HFFc6 (cell line): ENCODE results near the gene TTLL10. TPM values are rescaled to one million over a fixed set of nuclear protein-coding genes. Genes with fewer than 3 reads are reported as not detected.

Experiments used
- DNase-seq: peaks from one replicate; pipeline ENCODE4 v3.0.0-alpha.2; 2018
- H3K27ac Mint-ChIP-seq: 2 replicates; pipeline ENCODE4 v1.8.0; 2020; ENCODE audit warnings: mild to moderate bottlenecking, mixed read lengths
- H3K27me3 Mint-ChIP-seq: 2 replicates; pipeline ENCODE4 v1.8.0; 2021; ENCODE audit warnings: mild to moderate bottlenecking, moderate library complexity, mixed read lengths; ENCODE audit not compliant: insufficient read depth
- H3K36me3 Mint-ChIP-seq: 2 replicates; pipeline ENCODE4 v1.8.0; 2021; ENCODE audit warnings: low read depth, mixed read lengths
- H3K4me1 Mint-ChIP-seq: 2 replicates; pipeline ENCODE4 v1.8.0; 2020; ENCODE audit warnings: low read depth, mixed read lengths
- H3K4me3 Mint-ChIP-seq: 2 replicates; pipeline ENCODE4 v1.8.0; 2020; ENCODE audit warnings: mild to moderate bottlenecking, moderate library complexity, mixed read lengths
- H3K9me3 Mint-ChIP-seq: 2 replicates; pipeline ENCODE4 v1.8.0; 2020; ENCODE audit warnings: mild to moderate bottlenecking, mixed read lengths
- CTCF ChIP-seq: fragments of 200-600 bp; sonication (generic); IDR thresholded peaks from 2 replicates; pipeline ENCODE4 v1.5.0; 2021; ENCODE audit warnings: antibody characterized with exemption, mild to moderate bottlenecking
- total RNA-seq, 6 experiments: library from RNA; stranded (reverse); fragmentation: NEBNext Ultra II Directional; extraction: Animal tissue kit (Norgen Biotek cat#: 25700); gene quantifications; 2 replicates in 1 of 6; 3 replicates in 5 of 6; pipeline ENCODE4 v1.2.3, GENCODE V29; 2021

The TTLL10 gene
- total RNA-seq, 6 experiments from 2014 or later, result not detected

GRCh38 chr1:1240348-1240732, 66.7 kb downstream of the TTLL10 start:
- peaks cover 4% of the 10 kb centered on the region for H3K27me3 Mint-ChIP-seq
- no peaks in the 10 kb centered on the region for H3K36me3 Mint-ChIP-seq
- no peak for DNase-seq
- no peaks in the 10 kb centered on the region for H3K9me3 Mint-ChIP-seq
- H3K27ac Mint-ChIP-seq, result no peak overlapping the region
- TF ChIP-seq CTCF, result no peak
- no peaks in the 10 kb centered on the region for H3K4me1 Mint-ChIP-seq
- no peak overlapping the region for H3K4me3 Mint-ChIP-seq

- no peak for TF ChIP-seq CTCF
- Mint-ChIP-seq H3K36me3 (no peaks in the 10 kb centered on the region), H3K4me1 (no peaks in the 10 kb centered on the region), H3K27ac (no peak overlapping the region), H3K27me3 (peaks cover 4% of the 10 kb centered on the region), H3K4me3 (no peak overlapping the region), H3K9me3 (no peaks in the 10 kb centered on the region)
- no peak for DNase-seq
Observed at GRCh38 chr1:1240822-1241587, 67.3 kb downstream of the TTLL10 start.

DNA sequence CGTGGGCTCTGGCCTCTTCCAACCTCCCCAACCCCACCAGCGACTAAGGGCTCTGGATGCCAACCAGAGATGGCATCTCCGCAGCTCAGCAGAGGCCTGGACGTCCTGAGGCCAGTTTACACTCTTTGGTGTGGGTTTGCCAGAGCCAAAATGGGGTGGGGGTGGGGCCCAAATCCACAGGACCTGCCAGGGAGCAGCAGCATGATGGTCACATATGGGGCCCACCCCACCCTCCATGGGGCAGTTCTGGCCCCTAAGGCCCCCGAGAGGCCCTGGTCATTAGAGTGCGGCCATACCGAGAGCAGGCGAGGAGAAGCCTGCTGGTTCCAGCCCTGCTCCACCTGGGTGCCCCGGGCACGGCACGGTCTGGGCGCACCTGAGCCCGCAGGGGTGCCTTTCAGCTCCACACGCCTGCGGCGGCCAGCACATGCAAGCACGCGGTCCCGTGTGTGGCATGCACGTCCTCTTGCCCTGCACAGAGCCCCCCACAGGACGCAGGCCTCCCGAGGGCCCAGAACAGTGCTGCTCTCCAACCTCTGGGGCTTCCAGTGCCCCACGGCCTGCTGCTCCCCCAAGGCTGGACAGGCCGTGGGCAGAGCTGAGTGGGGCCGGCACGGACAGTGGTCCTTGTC, 68.0 kb downstream of the TTLL10 start:
- Mint-ChIP-seq H3K27ac (no peak overlapping the region), H3K4me3 (no peak overlapping the region), H3K9me3 (no peaks in the 10 kb centered on the region), H3K36me3 (no peaks in the 10 kb centered on the region), H3K4me1 (no peaks in the 10 kb centered on the region), H3K27me3 (peaks cover 4% of the 10 kb centered on the region)
- no peak for TF ChIP-seq CTCF
- no peak for DNase-seq

DNA sequence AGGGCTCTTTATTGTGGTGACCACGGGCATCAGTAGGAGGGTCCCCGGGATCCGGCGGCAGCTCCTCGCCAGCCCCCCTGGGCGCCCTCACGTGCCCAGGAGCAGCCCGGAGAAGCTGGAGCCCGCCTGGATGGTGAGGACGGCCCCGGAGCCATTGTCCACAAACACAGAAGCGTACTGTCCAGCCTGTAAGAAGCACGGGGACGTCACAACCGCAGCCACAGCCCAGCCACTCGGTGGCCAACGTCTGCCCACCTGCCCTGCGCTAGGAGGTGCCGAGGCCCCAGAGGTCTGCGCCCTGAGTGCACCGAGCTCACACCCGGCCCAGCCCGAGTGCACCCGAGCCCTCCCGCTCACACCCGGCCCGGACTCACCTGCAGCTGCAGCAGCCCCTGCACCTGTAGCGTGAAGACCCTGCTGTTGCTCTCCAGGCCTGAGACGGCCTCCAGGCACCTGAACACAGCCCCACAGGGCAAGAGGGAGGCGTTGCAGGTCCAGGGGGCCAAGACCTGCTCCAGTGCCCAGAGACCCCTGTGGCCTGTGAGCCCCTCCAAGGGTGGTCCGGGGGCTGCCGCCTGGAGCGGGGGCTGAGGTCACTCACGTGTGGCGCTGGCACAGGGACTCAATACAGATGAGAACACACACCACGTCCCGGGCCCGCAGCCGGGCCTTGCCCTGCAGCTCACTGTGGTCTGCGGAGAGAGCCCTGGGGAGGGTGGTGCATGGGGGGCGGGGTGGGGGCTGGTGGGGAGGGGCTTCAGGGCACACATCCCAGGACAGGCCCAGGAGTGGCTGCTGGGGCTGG, 69.0 kb downstream of the TTLL10 start:
- Mint-ChIP-seq H3K9me3 (no peaks in the 10 kb centered on the region), H3K4me1 (no peaks in the 10 kb centered on the region), H3K36me3 (no peaks in the 10 kb centered on the region), H3K4me3 (no peak overlapping the region), H3K27ac (no peak overlapping the region), H3K27me3 (peaks cover 4% of the 10 kb centered on the region)
- TF ChIP-seq CTCF, result no peak
- DNase-seq, result no peak

- H3K27me3 Mint-ChIP-seq, result peaks cover 4% of the 10 kb centered on the region
- H3K4me1 Mint-ChIP-seq, result no peaks in the 10 kb centered on the region
- H3K36me3 Mint-ChIP-seq, result no peaks in the 10 kb centered on the region
- no peak for TF ChIP-seq CTCF
- no peaks in the 10 kb centered on the region for H3K9me3 Mint-ChIP-seq
- no peak overlapping the region for H3K4me3 Mint-ChIP-seq
- no peak for DNase-seq
- no peak overlapping the region for H3K27ac Mint-ChIP-seq
Observed at GRCh38 chr1:1243266-1243660, 69.6 kb downstream of the TTLL10 start.
